ENCODE data around the gene ACAD8.
"Not testable (repeated sequence)": the region's sequence is repeated elsewhere in the genome, so short reads cannot be mapped to it uniquely, and the experiment has no call there.

The ACAD8 gene

DNA sequence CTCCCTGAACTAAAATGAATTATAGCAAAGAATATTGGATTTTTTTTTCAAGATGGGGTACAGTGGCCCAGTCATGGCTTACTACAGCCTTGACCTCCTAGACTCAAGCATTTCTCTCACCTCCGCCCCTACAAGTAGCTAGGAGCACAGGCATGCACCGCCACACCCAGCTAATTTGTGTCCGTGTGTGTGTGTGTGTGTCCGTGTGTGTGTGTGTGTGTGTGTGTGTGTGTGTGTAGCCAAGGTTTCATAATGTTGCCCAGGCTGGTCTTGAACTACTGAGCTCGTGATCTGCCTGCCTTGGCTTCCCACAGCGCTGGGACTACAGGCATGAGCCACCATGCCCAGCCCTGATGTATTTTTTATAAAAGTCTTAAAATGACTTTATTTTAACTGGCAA lies 12.8 kb upstream of the ACAD8 start:
- no peak for DNase-seq

DNA sequence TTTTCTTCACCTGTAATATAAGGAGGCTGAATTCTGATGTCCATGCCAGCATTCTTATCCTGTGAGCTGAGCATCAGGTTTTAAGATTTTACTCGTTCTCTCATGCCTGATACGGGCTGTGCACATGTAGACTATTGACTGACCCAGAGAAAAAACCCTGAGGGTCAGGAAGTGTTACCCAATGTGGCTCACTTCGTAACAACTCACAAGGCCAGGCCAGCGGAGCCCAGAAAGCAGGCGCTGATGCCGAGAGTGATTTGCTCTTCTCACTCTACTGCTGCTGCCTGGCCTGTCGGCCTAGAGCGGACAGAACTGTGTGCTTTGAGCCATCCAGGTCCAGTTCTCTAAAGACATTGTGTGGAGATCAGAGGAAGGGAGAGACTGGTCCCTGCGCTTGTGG lies 11.0 kb upstream of the ACAD8 start:
- DNase-seq = no peak

DNA sequence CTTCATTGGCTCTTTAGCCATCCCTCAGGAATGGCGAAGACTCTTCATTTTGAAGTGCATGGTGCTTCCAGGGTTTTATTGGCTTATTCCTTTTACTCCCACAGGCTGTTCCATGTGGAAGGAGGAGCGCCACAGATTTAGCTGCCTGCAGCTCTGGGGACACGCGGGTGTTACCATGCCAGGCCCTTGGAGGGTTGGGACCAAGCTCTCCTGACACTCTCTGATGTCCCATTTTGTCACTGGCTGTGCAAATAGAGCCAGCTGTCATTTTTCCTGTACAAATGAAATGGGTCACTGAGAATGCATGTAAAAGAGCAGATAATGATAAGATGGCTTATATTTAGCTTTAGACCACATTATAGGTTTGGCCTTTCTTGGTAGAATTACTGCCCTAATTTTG lies 9.5 kb upstream of the ACAD8 start:
- no peak for DNase-seq

DNA sequence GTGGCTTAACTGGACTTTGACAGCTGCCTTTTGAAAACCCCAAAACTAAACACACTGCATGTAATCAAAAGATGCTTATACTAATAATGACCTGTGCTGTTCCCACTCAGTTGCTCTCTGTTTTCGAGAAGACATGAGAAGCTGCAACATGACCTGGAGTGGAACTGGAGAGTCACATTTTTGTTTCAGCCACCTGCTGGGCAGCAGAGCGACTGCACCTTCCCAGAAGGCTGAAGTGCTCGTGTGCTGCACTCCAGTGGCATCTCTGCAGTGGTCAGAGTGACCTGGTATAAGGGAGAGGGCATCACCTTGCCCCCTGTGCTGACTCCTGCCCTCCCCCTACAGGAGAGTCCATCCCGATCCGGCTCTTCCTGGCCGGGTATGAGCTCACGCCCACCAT lies 8.8 kb upstream of the ACAD8 start:
- no peak for DNase-seq

DNA sequence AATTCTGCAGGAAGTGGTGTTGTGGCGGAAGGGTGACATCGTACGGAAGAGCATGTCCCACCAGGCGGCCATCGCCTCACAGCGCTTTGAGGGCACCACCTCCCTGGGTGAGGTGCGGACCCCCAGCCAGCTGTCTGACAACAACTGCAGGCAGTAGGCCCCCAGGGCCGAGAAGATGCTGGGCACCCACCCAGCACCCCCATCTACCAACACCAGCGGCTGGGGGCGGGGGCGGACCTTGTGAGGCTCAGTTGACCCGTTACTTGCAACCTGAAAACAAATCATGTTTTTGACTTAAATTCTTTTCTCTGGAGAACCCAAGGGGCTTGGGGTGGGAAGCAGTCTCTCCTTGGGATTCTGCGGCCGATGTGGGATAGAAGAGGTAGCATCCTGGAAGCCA lies 7.9 kb upstream of the ACAD8 start:
- DNase-seq = no peak

DNA sequence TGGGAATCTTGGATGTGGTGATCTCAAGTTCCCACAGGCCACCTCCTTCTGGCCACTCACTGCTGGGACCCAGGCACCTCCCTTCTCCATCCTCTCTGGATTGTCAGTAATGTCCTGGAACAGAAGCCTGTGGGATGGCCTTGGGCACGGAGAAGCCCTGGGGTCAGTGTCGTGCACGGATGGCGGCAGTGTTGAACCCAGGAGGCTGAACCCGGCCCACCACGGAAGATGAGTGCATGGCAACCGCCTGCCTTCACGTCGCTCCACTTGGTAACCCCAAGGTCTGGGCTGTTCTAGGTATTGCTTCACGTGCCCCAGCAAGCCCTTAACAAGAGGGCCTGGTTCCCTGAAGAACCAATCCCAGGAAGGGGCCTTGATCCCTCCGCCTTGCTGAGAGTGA lies 7.3 kb upstream of the ACAD8 start:
- no peak for DNase-seq

DNA sequence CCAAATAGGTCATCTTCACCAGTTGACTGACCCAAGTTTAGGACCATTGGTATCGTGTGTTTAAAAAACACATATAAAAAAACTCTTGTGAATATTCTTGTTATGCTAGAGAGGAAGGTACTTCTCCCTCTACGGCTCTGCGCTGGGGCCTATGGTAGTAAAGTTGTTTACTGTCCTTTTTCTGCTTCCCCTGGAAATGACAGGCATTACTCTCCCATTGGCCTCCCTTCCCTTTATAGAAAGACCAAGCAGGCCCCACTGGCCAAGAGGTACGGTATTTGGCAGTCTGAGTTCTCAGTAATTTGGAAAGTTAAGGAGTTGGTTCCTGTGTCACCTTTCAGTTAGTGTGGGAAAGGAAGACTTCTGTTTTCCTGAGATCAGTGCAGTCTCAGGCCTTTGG lies 6.7 kb upstream of the ACAD8 start:
- DNase-seq = no peak

DNA sequence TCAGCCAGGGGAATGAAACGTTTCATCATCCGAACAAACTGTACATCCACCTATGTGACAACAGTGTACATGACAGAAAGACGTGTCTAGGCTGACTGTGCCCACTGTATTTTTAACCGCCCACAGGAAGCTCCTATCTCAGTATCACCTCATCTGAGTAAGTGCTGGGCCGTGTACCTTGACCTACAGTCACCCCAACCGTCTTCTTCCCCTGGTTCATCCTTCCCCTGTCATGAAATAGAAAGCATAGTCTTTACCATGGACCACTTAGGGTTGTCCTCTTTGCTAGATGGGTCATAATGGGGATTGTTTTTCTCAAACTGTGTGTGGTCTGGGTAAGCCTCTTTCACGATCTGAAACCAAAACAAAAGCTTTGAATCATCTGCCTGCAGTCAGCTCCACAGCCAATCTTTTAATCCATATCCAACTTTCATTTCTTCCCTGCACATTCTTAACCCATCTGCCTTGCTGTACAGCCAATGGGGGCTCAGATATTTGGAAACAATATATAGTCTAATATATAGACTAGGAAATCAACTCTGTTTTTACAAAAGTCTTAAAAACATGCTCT lies 4.4 kb upstream of the ACAD8 start:
- no peak for DNase-seq

DNA sequence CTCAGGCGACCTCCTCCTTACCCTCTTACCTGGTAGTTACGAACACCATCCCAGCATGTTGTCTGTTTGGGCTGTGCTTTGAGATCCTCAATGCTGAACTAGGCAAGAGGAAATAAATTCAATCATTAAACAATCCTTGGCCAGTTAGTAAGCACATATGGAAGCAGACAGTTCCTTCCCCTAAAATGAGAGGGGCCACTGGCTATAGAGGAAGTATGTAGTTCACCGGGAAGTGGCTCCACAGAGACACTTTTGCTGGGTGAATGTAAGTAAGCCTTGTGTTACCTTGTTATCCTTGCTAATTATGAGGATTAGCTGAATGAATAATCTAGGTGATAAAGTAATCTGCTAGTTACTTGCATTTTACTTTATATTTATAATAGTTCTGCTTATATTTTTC lies 3.1 kb upstream of the ACAD8 start:
- no peak for DNase-seq

DNA sequence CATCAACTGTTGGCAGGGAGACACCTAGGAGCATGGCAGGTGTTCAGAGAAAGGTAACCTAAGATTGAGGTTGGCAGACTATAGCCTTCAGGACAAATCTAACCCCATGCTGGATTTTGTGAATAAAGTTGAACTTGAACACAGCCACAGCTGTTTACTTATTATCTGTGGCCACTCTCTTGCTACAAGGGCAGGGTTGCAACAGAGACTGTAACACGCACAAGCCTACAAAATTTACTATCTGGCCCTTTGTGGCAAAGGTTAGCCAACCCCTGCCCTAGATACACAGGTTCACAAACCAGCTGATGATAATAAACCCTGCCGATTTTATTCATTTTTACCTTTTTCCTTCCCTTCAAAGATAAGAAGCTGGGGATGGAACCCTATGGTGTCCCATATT lies 2.7 kb upstream of the ACAD8 start:
- no peak for DNase-seq

DNA sequence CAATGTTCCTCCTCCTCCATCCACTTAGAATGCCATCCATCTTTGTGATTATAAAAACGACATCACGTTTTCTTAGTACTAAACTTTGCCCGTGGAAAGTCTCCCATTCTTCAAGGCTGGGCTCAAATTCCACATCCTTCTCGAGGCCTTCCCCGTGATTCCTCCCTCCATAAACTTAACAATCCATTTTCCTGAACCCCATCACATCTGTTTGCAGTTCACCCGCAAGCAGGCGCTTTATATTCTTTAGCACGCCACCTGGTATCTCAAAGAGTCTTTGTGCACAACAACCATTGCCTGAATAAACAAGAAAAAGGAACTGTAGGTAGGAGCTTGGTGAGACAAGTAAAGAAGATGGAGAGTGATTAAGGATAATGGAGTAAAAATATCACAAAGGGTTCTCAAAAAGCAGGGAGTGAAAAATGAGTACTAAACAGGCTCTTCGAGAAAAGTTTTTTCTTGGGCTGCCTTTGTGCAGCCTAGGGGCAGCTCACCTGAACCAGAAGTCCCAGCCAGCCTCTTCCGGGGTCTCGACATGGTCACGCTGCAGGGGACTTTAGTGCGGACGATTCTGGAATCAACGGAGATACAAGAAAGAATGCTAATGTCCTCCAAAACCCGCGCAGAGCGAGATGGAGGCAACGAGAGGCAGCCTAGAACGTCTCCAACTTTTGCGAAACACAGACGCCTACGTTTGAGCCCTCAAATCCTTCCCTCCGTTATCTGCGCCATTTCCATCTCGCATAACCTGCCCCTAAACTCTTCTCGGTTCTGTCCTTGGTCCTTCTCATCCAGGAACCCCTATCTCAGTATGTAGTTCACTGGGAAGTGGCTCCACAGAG lies 801 bp upstream of the ACAD8 start:
- no peak for DNase-seq

DNA sequence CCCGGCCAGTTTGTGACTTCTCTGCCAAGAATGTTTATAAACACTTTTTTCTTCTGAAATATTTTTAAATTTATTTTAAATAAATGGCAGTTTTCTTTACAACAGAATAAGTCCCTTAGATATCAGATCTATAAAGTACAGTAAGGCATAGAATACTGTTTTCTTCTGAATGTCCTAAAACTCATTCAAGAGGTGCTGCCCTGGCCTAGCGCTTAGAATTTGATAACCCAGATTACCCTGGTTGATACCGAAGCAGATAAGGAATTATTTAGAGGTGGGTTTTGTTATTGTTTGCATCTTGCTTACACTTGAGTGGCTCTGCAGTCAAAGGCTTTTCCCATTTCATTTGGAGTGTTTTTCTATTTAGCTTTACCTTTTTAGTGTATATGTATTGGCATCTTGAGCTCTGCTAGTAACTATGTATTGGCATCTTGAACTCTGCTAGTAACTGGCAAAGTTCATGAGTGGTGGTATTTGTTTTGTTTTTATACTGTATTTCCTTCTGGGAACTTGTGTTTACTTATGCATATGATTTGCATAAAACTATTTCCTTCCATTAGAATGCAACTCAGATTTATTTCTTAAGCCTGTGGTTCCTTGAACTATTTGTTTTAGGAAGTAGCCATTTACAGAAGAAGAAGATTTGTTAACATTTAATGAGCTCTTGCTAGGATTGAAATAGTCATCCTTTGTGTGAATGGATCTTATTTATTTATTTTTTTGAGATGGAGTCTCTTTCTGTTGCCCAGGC lies 1.2 kb downstream of the ACAD8 start:
- DNase-seq = no peak

DNA sequence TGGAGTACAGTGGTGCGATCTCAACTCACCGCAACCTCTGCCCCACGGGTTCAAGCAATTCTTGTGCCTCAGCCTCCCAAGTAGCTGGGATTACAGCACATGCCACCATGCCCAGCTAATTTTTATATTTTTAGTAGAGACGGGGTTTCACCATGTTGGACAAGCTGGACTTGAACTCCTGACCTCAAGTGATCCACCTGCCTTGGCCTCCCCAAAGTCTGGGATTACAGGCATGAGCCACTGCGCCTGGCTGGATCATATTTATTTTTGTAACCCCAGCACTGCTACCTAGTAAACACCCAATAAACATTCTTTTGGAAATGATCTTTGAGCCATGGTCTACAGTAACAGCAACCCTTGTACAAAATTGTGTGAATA lies 1.8 kb downstream of the ACAD8 start:
- DNase-seq = not testable (repeated sequence)

DNA sequence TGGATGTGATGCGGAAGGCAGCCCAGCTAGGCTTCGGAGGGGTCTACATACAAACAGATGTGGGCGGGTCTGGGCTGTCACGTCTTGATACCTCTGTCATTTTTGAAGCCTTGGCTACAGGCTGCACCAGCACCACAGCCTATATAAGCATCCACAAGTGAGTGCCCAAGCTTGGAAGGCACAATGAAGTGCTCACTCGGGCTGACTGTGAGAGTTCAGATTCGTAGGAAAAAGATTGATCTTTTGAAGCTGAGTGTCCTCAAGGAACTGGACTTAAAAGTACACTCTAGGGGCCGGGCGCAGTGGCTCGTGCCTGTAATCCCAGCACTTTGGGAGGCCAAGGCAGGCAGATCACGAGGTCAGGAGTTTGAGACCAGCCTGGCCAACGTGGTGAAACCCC lies 3.7 kb downstream of the ACAD8 start:
- DNase-seq = no peak

DNA sequence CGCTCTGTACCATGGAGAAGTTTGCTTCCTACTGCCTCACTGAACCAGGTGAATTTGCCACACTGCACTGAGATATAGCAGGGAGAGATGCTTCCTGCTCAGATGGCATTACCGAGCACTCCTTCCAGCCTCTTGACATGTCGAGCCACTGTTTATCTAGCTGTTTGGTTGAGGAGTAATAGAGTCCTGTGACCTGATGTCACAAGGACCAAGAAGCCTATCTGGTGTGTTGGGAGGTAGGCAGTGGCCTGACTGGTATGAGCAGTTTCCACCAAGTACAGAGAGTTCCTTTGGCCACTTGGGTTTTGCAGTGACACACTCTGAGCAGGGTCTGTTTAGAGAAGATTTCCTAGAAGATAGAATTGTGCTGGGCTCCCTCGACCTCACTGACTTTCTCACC lies 5.2 kb downstream of the ACAD8 start:
- DNase-seq = no peak

DNA sequence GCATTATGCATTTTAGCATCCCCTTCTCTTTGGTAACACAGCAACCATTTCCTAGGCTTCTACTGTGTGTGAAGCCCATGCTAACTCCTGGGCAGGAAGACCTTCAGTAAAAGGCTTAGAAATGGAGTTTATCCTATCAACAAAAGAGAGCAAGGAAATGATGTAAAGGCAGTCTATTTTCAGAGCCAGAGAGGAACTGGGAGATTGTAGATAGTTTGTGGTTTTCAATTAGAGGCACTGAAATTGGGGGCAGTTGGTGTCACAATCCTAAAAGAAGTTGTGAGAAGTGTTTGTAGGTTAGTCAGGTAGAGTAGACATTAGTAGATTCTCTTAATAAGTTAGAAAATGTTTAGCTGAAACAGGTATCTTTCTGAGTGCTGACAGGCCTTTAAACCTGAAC lies 7.1 kb downstream of the ACAD8 start:
- DNase-seq = no peak

DNA sequence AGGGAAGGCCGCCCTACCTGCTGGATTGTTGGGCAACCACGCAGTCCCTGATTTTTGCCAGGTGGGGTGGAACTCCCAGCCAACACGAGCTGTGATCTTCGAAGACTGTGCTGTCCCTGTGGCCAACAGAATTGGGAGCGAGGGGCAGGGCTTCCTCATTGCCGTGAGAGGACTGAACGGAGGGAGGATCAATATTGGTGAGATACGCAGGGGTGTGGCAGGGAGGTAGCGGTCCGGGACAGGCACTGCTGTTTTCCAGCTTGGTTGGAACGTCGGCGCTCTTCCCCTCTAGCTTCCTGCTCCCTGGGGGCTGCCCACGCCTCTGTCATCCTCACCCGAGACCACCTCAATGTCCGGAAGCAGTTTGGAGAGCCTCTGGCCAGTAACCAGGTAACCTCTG lies 7.6 kb downstream of the ACAD8 start:
- DNase-seq = no peak

DNA sequence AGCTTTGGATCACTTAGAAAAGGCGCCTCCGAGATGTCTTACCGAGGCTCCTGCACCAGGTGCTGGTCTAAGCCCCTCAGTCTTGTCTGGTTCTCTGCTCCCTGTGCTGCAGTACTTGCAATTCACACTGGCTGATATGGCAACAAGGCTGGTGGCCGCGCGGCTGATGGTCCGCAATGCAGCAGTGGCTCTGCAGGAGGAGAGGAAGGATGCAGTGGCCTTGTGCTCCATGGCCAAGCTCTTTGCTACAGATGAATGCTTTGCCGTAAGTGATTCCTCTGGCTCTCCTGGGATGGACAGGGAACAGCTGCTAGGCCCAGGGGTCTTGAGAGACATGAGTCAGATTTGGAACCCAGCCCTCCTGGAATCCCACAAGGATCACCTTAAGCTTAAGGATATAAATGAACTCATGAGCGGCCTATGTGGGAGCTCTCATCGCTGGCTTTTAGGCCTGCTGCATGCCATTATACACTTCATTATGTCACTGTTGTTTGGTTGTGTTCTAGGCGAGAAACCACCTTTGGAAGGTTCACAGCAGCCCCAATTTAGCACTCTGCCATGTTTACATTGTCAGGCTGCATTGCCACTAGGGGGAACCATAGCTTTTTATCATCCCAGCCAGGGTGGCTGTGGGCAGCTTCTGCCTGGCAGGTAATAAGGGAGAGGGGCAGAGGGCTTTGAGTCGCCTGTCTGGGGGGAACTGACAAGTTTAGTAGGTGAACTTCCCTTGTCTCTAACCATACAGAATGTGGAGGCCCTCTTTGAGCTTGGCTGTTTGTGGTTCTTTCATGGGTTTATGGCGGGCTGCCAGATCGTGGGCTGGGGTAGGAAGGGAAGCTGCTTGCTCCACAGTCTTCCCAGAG lies 8.5 kb downstream of the ACAD8 start:
- DNase-seq = no peak

DNA sequence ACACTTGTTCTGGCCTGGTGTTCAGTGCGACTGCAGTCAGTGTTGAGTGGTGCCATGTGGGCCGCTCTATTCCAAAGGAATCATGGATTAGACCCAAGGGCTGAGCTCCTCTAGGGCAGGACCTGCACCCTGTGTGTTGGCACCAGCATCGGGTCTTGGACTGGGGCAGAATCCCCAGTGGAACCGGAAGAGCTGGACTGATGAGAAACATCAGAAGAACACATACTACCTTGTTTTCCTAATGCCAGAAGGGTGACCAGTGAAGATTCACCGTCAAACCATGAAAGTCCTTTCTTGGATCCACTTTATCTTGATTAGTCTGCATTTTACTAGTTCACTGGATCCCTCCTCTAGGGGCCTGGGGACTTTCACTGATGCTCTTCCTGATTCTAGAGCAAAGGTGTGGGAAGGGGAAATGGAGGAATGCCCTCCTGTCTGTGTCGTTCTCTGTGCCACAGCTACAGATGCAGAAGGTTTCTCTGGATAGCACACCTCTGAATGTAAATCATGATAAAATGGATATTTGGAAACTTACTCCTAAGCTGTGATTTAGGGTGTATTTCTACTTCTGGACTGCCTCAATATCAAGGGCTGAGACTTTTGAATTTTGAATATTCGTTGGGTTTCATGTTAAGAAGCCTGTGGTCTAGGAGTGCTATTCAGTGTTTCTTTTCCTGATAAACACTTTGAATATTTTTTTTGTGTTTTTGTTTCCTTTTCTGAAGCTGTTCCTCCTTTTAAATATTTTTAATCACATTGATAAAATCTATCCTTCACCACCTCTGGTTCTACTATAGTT lies 11.8 kb downstream of the ACAD8 start:
- DNase-seq = no peak

DNA sequence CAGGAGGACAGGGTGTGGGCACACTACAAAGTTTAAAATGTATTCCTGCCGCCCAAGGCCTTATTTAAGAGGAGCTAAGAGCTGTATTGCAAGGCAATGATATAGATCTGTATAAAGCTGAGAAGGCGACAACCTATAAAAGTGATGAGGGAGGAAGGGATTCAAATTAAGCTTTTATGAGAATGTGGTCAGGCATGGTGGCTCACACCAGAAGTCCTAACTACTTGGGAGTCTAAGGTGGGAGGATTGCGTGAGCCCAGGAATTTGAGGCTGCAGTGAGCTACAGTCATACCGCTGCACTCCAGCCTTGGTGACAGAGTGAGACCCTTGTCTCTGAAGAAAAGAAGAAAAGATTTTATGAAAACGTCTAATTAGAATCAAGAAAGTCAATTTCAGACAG lies 13.1 kb downstream of the ACAD8 start:
- DNase-seq = no peak

DNA sequence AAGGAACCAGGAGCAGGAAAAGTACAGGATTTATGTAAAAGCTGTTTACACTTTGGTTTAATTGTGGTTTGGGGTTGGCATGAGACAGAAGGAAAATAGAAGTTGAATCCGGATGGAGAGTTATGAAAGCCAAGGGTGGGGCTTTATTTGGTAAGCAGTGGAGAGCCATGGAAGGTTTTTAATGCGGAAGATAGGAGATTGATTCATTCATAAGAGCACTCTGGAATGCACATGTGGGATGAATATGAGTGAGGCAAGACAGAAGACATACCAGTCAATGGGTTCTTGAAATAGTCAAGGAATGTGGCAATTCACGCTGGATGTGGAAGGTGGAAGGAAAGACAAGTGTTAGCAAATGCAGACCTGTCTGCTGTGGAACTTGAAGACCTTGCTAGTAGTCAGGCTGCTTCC lies 13.5 kb downstream of the ACAD8 start:
- no peak for DNase-seq

DNA sequence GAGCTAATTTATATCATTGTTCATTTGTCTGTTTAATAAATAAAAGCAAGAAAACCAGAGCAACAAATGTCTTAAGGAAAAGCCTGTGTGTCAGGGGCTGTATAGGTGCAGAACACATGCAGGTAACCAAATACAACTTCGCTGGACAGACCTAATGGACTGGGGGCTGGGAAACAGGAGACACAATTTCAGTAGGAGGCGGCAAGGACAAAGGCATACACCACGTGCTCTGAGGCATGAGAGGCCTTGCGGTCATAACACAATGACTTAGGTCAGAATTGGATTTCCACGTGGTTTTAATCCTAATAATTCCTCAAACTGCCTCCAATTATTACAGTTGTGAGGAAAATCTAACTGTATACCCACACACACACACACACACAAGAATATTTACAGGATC lies 14.1 kb downstream of the ACAD8 start:
- DNase-seq = no peak

DNA sequence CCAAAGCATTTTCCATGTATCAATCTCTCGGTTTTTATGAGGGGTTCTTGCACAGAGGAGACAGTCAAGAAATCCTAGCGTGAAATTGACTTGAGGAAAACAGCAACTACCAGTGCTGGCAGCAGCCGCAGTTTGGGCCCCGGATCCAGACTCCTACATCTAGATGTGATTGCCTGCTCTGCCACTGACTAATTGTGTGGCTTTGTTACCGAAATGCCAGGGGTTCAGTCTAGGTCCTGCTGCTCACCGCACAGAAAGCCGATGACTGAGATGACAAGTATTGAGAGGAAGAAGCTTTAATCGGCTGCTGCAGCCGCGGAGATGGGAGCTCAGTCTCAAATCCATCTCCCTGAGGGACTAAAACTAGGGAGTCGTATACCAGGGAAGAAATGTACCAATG lies 14.6 kb downstream of the ACAD8 start:
- no peak for DNase-seq

All from NCI-H187 (cell line).